ENCODE measurements around the gene SLCO2A1. TPM values are rescaled to one million over a fixed set of nuclear protein-coding genes. Genes with fewer than 3 reads are reported as not detected.

Gene SLCO2A1
- total and polyA plus RNA-seq, 2 experiments from 2014 or later: 0.31 to 1.0 TPM

GRCh38 chr3:133989936-133990702 is 39.6 kb downstream of the SLCO2A1 start:
- Mint-ChIP-seq H3K27ac (no peak overlapping the region), H3K9me3 (peaks cover 3% of the 10 kb centered on the region; the same call in 1 of the 3 replicates), H3K36me3 (ENCODE audit: low read depth) (no peaks in the 10 kb centered on the region; the same call in 2 of the 3 replicates), H3K4me3 (no peak overlapping the region), H3K27me3 (ENCODE audit: insufficient read depth, low read depth, poor library complexity) (peaks cover 16% of the 10 kb centered on the region), H3K4me1 (peaks cover 44% of the 10 kb centered on the region)
- no peak for DNase-seq (ENCODE audit: low spot score)
- H3K36me3 ChIP-seq (ENCODE audit: insufficient read depth): no peaks in the 10 kb centered on the region
- H2AFZ ChIP-seq: 0 out of 2 replicates have a peak overlapping the region, but pooled peaks have one; percentile 28
- H3K4me1 ChIP-seq (ENCODE audit: insufficient read depth): peaks cover 29% of the 10 kb centered on the region
- H3K27me3 ChIP-seq (ENCODE audit: insufficient read depth): no peaks in the 10 kb centered on the region
- H3K27ac ChIP-seq (ENCODE audit: low read depth): no peak overlapping the region
- TF ChIP-seq CTCF (conservative IDR thresholded peaks at IDR 0.05; ENCODE audit: low read depth in 2 of 2) (no peak), EZH2phosphoT487 (IDR thresholded peaks at IDR 0.05; ENCODE audit: unreplicated experiment) (no peak), POLR2AphosphoS5 (IDR thresholded peaks at IDR 0.05; ENCODE audit: low read depth) (no peak), EZH2 (IDR thresholded peaks at IDR 0.05; ENCODE audit: low read depth, unreplicated experiment) (no peak), JUNB (IDR thresholded peaks at IDR 0.05; ENCODE audit: unreplicated experiment) (no peak), ZNF331 (CRISPR knock-in tag; IDR thresholded peaks at IDR 0.05; ENCODE audit: low read depth) (no peak), REST (IDR thresholded peaks at IDR 0.05; ENCODE audit: unreplicated experiment) (no peak), STAT1 (IDR thresholded peaks at IDR 0.05; ENCODE audit: unreplicated experiment) (no peak), NANOG (IDR thresholded peaks at IDR 0.05; ENCODE audit: borderline replicate concordance) (no peak)
- H4K20me1 ChIP-seq (replicated peaks; ENCODE audit: insufficient read depth): no peaks in the 10 kb centered on the region
- H3K4me3 ChIP-seq: no peak overlapping the region
- no peak for ATAC-seq
- H3K79me2 ChIP-seq (replicated peaks; ENCODE audit: insufficient read depth): no peaks in the 10 kb centered on the region
- H3K9me2 ChIP-seq (ENCODE audit: insufficient read depth): 0 out of 2 replicates have a peak, but pooled peaks cover 8% of the 10 kb centered on the region
- no peak overlapping the region for H3K4me2 ChIP-seq
- no peaks in the 10 kb centered on the region for H3F3A ChIP-seq (replicated peaks; ENCODE audit: low read depth)

Data from GM23338 (cell line).